ENCODE measurements around the gene TOMT. TPM values are rescaled to one million over a fixed set of nuclear protein-coding genes. Genes with fewer than 3 reads are reported as not detected.

The TOMT gene
- total RNA-seq, 1 donor from 2014 or later, result not detected

GRCh38 chr11:72116019-72116755 lies 10.5 kb downstream of the TOMT start:
- Mint-ChIP-seq H3K4me3 (ENCODE audit: unreplicated experiment) (no peak overlapping the region), H3K27ac (ENCODE audit: unreplicated experiment) (no peak overlapping the region), H3K4me1 (ENCODE audit: unreplicated experiment) (peaks cover 14% of the 10 kb centered on the region), H3K27me3 (ENCODE audit: unreplicated experiment) (peaks cover 4% of the 10 kb centered on the region), H3K9me3 (ENCODE audit: unreplicated experiment) (no peaks in the 10 kb centered on the region), H3K36me3 (ENCODE audit: unreplicated experiment) (no peaks in the 10 kb centered on the region)
- no peak for DNase-seq (ENCODE audit: extremely low spot score, unreplicated experiment)
- no peak for TF ChIP-seq CTCF (IDR thresholded peaks at IDR 0.05)

- no peak for DNase-seq (ENCODE audit: extremely low spot score, unreplicated experiment)
- Mint-ChIP-seq H3K27me3 (ENCODE audit: unreplicated experiment) (peaks cover 15% of the 10 kb centered on the region), H3K36me3 (ENCODE audit: unreplicated experiment) (no peaks in the 10 kb centered on the region), H3K9me3 (ENCODE audit: unreplicated experiment) (no peaks in the 10 kb centered on the region), H3K4me3 (ENCODE audit: unreplicated experiment) (no peak overlapping the region), H3K4me1 (ENCODE audit: unreplicated experiment) (no peaks in the 10 kb centered on the region), H3K27ac (ENCODE audit: unreplicated experiment) (no peak overlapping the region)
- TF ChIP-seq CTCF (IDR thresholded peaks at IDR 0.05), result no peak
Observed at GRCh38 chr11:72119198-72119597, 13.5 kb downstream of the TOMT start.

GRCh38 chr11:72120930-72121329 lies 15.2 kb downstream of the TOMT start:
- H3K27me3 Mint-ChIP-seq (ENCODE audit: unreplicated experiment), result peaks cover 31% of the 10 kb centered on the region
- no peak overlapping the region for H3K27ac Mint-ChIP-seq (ENCODE audit: unreplicated experiment)
- no peaks in the 10 kb centered on the region for H3K9me3 Mint-ChIP-seq (ENCODE audit: unreplicated experiment)

GRCh38 chr11:72122607-72123006 lies 16.9 kb downstream of the TOMT start:
- H3K27ac Mint-ChIP-seq (ENCODE audit: unreplicated experiment), result no peak overlapping the region
- H3K9me3 Mint-ChIP-seq (ENCODE audit: unreplicated experiment), result peaks cover under 1% of the 10 kb centered on the region
- no peak for DNase-seq (ENCODE audit: extremely low spot score, unreplicated experiment)
- H3K4me1 Mint-ChIP-seq (ENCODE audit: unreplicated experiment), result no peaks in the 10 kb centered on the region
- TF ChIP-seq CTCF (IDR thresholded peaks at IDR 0.05), result no peak
- H3K4me3 Mint-ChIP-seq (ENCODE audit: unreplicated experiment), result no peak overlapping the region
- peaks cover under 1% of the 10 kb centered on the region for H3K36me3 Mint-ChIP-seq (ENCODE audit: unreplicated experiment)
- H3K27me3 Mint-ChIP-seq (ENCODE audit: unreplicated experiment), result peaks cover 39% of the 10 kb centered on the region

More at GRCh38 chr11:72120930-72121329, 15.2 kb downstream of the TOMT start:
- H3K4me1 Mint-ChIP-seq (ENCODE audit: unreplicated experiment), result no peaks in the 10 kb centered on the region
- H3K4me3 Mint-ChIP-seq (ENCODE audit: unreplicated experiment), result no peak overlapping the region
- no peaks in the 10 kb centered on the region for H3K36me3 Mint-ChIP-seq (ENCODE audit: unreplicated experiment)
- no peak for TF ChIP-seq CTCF (IDR thresholded peaks at IDR 0.05)
- no peak for DNase-seq (ENCODE audit: extremely low spot score, unreplicated experiment)

- Mint-ChIP-seq H3K27me3 (ENCODE audit: unreplicated experiment) (peaks cover 43% of the 10 kb centered on the region), H3K4me1 (ENCODE audit: unreplicated experiment) (no peaks in the 10 kb centered on the region), H3K36me3 (ENCODE audit: unreplicated experiment) (peaks cover 3% of the 10 kb centered on the region), H3K4me3 (ENCODE audit: unreplicated experiment) (no peak overlapping the region), H3K27ac (ENCODE audit: unreplicated experiment) (no peak overlapping the region), H3K9me3 (ENCODE audit: unreplicated experiment) (peaks cover 5% of the 10 kb centered on the region)
- no peak for DNase-seq (ENCODE audit: extremely low spot score, unreplicated experiment)
- TF ChIP-seq CTCF (IDR thresholded peaks at IDR 0.05), result no peak
Observed at GRCh38 chr11:72123117-72123653, 17.5 kb downstream of the TOMT start.

All from osteocyte (in vitro differentiated cells).